H1 (cell line): ENCODE data around the gene ARSK. TPM values are rescaled to one million over a fixed set of nuclear protein-coding genes. Genes with fewer than 3 reads are reported as not detected.
"Not testable (repeated sequence)": the region's sequence is repeated elsewhere in the genome, so short reads cannot be mapped to it uniquely, and the experiment has no call there.

Source experiments
- CTCF ChIA-PET: fragments of 300-600 bp; sonication (Branson Sonifier 250); formaldehyde crosslinking; loops from one replicate; lab custom pipeline; 2021; ENCODE audit not compliant: partially characterized antibody; lab: Charles Lee
- POLR2A ChIA-PET: fragments of 300-600 bp; sonication (Branson Sonifier 250); formaldehyde crosslinking; loops from one replicate; lab custom pipeline; 2021; ENCODE audit warnings: inconsistent platforms; ENCODE audit not compliant: partially characterized antibody; lab: Charles Lee
- DNase-seq, 2 experiments: peaks; one replicate each; pipeline versions ENCODE4 v3.0.0 to v3.0.0-alpha.2; 2010 to 2022; ENCODE audit warnings: low spot score in 2 of 2, low read depth in 1 of 2, mixed read lengths in 1 of 2
- FAIRE-seq: peaks from 2 replicates; lab custom pipeline; 2011; peaks lifted over from hg19 to GRCh38; lab: Jason Lieb, UNC
- H2AFZ ChIP-seq: 2 replicates; pipeline ENCODE4 v1.8.1; 2012; ENCODE audit warnings: low read length, inconsistent platforms
- H2AK5ac ChIP-seq: 2 replicates; pipeline ENCODE4 v1.6.1; 2013; ENCODE audit warnings: low read depth, low read length
- H2BK120ac ChIP-seq: replicated peaks from 2 replicates; pipeline ENCODE3; 2013; ENCODE audit warnings: low read depth, low read length, inconsistent platforms
- H2BK12ac ChIP-seq: 2 replicates; pipeline ENCODE4 v1.6.1; 2013; ENCODE audit warnings: low read depth, low read length
- H2BK15ac ChIP-seq: 2 replicates; pipeline ENCODE4 v1.6.1; 2013; ENCODE audit warnings: low read length
- H2BK20ac ChIP-seq: 2 replicates; pipeline ENCODE4 v1.6.1; 2013; ENCODE audit warnings: low read length
- H2BK5ac ChIP-seq: 2 replicates; pipeline ENCODE4 v1.6.1; 2013; ENCODE audit warnings: low read depth, low read length
- H3K14ac ChIP-seq: 2 replicates; pipeline ENCODE4 v1.6.1; 2013; ENCODE audit warnings: inconsistent platforms; ENCODE audit not compliant: insufficient read length
- H3K18ac ChIP-seq: 2 replicates; pipeline ENCODE4 v1.6.1; 2013; ENCODE audit warnings: low read length; ENCODE audit errors: extremely low read depth
- H3K23ac ChIP-seq: 2 replicates; pipeline ENCODE4 v1.6.1; 2013; ENCODE audit warnings: inconsistent platforms; ENCODE audit not compliant: insufficient read length
- H3K23me2 ChIP-seq: 2 replicates; pipeline ENCODE4 v1.6.1; 2013; ENCODE audit warnings: low read depth, low read length
- H3K27ac ChIP-seq: 2 replicates; pipeline ENCODE4 v1.6.1; 2011; ENCODE audit warnings: low read depth, low read length, inconsistent platforms
- H3K27me3 ChIP-seq, 4 experiments: replicated peaks in 1 of 4; 1 replicate in 1 of 4; 2 replicates in 3 of 4; pipeline versions ENCODE4 v1.6.1 to v1.8.1; 2011 to 2013; ENCODE audit warnings: low read length in 3 of 4, mild to moderate bottlenecking in 3 of 4, inconsistent platforms in 2 of 4, mixed read lengths in 2 of 4, moderate library complexity in 1 of 4; ENCODE audit not compliant: control insufficient read depth in 3 of 4, insufficient read depth in 3 of 4; ENCODE audit errors: extremely low read depth in 1 of 4
- H3K36me3 ChIP-seq, 4 experiments: 2 replicates each; pipeline versions ENCODE4 v1.6.1 to v1.8.1; 2011 to 2013; ENCODE audit warnings: mild to moderate bottlenecking in 4 of 4, low read length in 3 of 4, moderate library complexity in 2 of 4, control low read depth in 1 of 4, inconsistent platforms in 1 of 4; ENCODE audit not compliant: insufficient read depth in 4 of 4, control insufficient read depth in 2 of 4
- H3K4ac ChIP-seq: replicated peaks from 2 replicates; pipeline ENCODE3; 2013; ENCODE audit warnings: low read length, low read depth, mixed read lengths, inconsistent platforms; ENCODE audit not compliant: insufficient read length
- H3K4me1 ChIP-seq, 4 experiments: replicated peaks in 1 of 4; 1 replicate in 1 of 4; 2 replicates in 3 of 4; pipeline versions ENCODE4 v1.6.1 to v1.8.1; 2011 to 2013; ENCODE audit warnings: low read length in 3 of 4, inconsistent platforms in 2 of 4, mixed read lengths in 1 of 4; ENCODE audit not compliant: insufficient read depth in 4 of 4, control insufficient read depth in 3 of 4
- H3K4me2 ChIP-seq, 2 experiments: 2 replicates each; pipeline versions ENCODE4 v1.6.1 to v1.8.1; 2011 to 2013; ENCODE audit warnings: low read depth in 2 of 2, low read length in 2 of 2, control low read depth in 1 of 2, inconsistent platforms in 1 of 2, mild to moderate bottlenecking in 1 of 2; ENCODE audit not compliant: insufficient read depth in 1 of 2
- H3K4me3 ChIP-seq, 4 experiments: fragments of 200-600, 300-600 bp in 1 of 4; sonication (generic), shearing (Covaris generic), sonication (Bioruptor Twin) in 1 of 4; 2 replicates each; pipeline versions ENCODE4 v1.5.1 to v1.8.1; 2011 to 2016; ENCODE audit warnings: low read length in 4 of 4, low read depth in 3 of 4, control low read depth in 2 of 4, inconsistent platforms in 2 of 4, mild to moderate bottlenecking in 2 of 4, mixed read lengths in 1 of 4, moderate library complexity in 1 of 4; ENCODE audit not compliant: insufficient read depth in 2 of 4; ENCODE audit errors: extremely low read depth in 1 of 4
- H3K56ac ChIP-seq: replicated peaks from 2 replicates; pipeline ENCODE3; 2013; ENCODE audit warnings: low read depth, mild to moderate bottlenecking, mixed read lengths, low read length, inconsistent platforms; ENCODE audit not compliant: insufficient read length
- H3K79me1 ChIP-seq: 2 replicates; pipeline ENCODE4 v1.6.1; 2013; ENCODE audit warnings: low read depth, low read length, control low read depth
- H3K79me2 ChIP-seq, 2 experiments: 2 replicates each; pipeline versions ENCODE4 v1.6.1 to v1.8.1; 2012 to 2013; ENCODE audit warnings: low read length in 2 of 2, mild to moderate bottlenecking in 2 of 2, inconsistent platforms in 1 of 2; ENCODE audit not compliant: insufficient read depth in 2 of 2, control insufficient read depth in 1 of 2
- H3K9ac ChIP-seq, 4 experiments: replicated peaks in 1 of 4; 1 replicate in 1 of 4; 2 replicates in 3 of 4; pipeline versions ENCODE4 v1.6.1 to v1.8.1; 2011 to 2013; ENCODE audit warnings: low read depth in 3 of 4, low read length in 3 of 4, control low read depth in 2 of 4, mild to moderate bottlenecking in 2 of 4, moderate library complexity in 2 of 4, inconsistent platforms in 1 of 4; ENCODE audit errors: extremely low read depth in 1 of 4
- H3K9me3 ChIP-seq, 2 experiments: 2 replicates each; pipeline versions ENCODE4 v1.6.1 to v1.8.1; 2012 to 2013; ENCODE audit warnings: mild to moderate bottlenecking in 2 of 2, moderate library complexity in 2 of 2, control low read depth in 1 of 2, inconsistent platforms in 1 of 2, low read depth in 1 of 2, low read length in 1 of 2, mixed read lengths in 1 of 2; ENCODE audit not compliant: insufficient read depth in 2 of 2
- H4K20me1 ChIP-seq, 2 experiments: replicated peaks in 1 of 2; 2 replicates each; pipeline versions ENCODE3 to v1.8.1; 2011 to 2013; ENCODE audit warnings: inconsistent platforms in 2 of 2, low read length in 2 of 2, mild to moderate bottlenecking in 1 of 2; ENCODE audit not compliant: insufficient read depth in 2 of 2, control insufficient read depth in 1 of 2
- H4K5ac ChIP-seq: 2 replicates; pipeline ENCODE4 v1.6.1; 2013; ENCODE audit warnings: low read length, low read depth, mixed read lengths, inconsistent platforms; ENCODE audit not compliant: insufficient read length
- H4K8ac ChIP-seq: 2 replicates; pipeline ENCODE4 v1.8.0; 2013; ENCODE audit warnings: mild to moderate bottlenecking, moderate library complexity, low read length, inconsistent platforms; ENCODE audit not compliant: insufficient read depth; ENCODE audit errors: extremely low read depth
- H4K91ac ChIP-seq: replicated peaks from 2 replicates; pipeline ENCODE3; 2013; ENCODE audit warnings: low read length, mixed read lengths, inconsistent platforms; ENCODE audit not compliant: insufficient read length
- WGBS, 2 experiments: shearing (Covaris generic) in 1 of 2; methylation state at CpG; one replicate each; pipeline versions ENCODE4 v1.1.6 to v1.1.7; 2013 to 2015; ENCODE audit warnings: low lambda C conversion rate in 2 of 2, mixed read lengths in 2 of 2, inconsistent platforms in 1 of 2, low coverage in 1 of 2, missing lambda C conversion rate in 1 of 2; ENCODE audit not compliant: insufficient replicate concordance in 2 of 2, insufficient coverage in 1 of 2, insufficient read length in 1 of 2; ENCODE audit errors: extremely low coverage in 1 of 2, missing lambda C conversion rate in 1 of 2; 5-methylcytosine and 5-hydroxymethylcytosine counted together
- polyA plus RNA-seq, 7 experiments: library from polyadenylated mRNA; depleted of rRNA in 3 of 7; stranded (reverse) in 5 of 7; unstranded in 2 of 7; fragments of >200 nt in 5 of 7; fragments of 200-250 nt in 2 of 7; gene quantifications; 1 replicate in 5 of 7; 2 replicates in 1 of 7; 4 replicates in 1 of 7; pipeline versions ENCODE4 v1.2.1 to v1.2.3, GENCODE V29; 2011 to 2013; ENCODE audit warnings: missing spikeins in 2 of 7, mixed read lengths in 2 of 7
- total RNA-seq: library from RNA; stranded (reverse); fragmentation: NEBNext Ultra II Directional; extraction: Animal tissue kit (Norgen Biotek cat#: 25700); gene quantifications from 2 replicates; pipeline ENCODE4 v1.2.1, GENCODE V29; 2021

ARSK gene
- total and polyA plus RNA-seq, 2 of the 8 experiments (the other 6 are each of a cell fraction or from before 2014, with no cell fraction given): 8.4 to 14.1 TPM

DNA sequence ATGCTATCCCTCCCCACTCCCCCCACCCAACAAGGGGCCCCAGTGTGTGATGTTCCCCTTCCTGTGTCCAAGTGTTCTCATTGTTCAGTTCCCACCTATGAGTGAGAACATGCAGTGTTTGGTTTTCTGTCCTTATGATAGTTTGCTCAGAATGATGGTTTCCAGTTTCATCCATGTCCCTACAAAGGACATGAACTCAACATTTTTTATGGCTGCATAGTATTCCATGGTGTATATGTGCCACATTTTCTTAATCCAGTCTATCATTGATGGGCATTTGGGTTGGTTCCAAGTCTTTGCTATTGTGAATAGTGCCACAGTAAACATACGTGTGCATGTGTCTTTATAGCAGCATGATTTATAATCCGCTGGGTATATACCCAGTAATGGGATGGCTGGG lies 78.0 kb downstream of the ARSK start:
- H3K18ac ChIP-seq, DNase-seq, H4K8ac ChIP-seq, H3K27ac ChIP-seq, H4K5ac ChIP-seq, CTCF ChIA-PET, H2BK12ac ChIP-seq, H4K91ac ChIP-seq, H3K14ac ChIP-seq, H2BK120ac ChIP-seq, H3K4me3 ChIP-seq, H3K27me3 ChIP-seq, H3K4me2 ChIP-seq, H2AFZ ChIP-seq, H2BK5ac ChIP-seq, H3K23ac ChIP-seq, H3K9ac ChIP-seq, H3K79me2 ChIP-seq, H3K4me1 ChIP-seq, H2BK15ac ChIP-seq, H3K56ac ChIP-seq, H4K20me1 ChIP-seq, H3K36me3 ChIP-seq, H2BK20ac ChIP-seq, H3K79me1 ChIP-seq, FAIRE-seq, H2AK5ac ChIP-seq, H3K23me2 ChIP-seq, H3K4ac ChIP-seq, POLR2A ChIA-PET: not testable (repeated sequence)
- peaks cover 11 to 17% of the 10 kb centered on the region in 2 experiments for H3K9me3 ChIP-seq
- WGBS, 2 experiments: 94% methylated on average over 2 of the region's 2 CpGs; no CpG with 5 or more reads in 1 of the 2 experiments
